HEK293 (cell line): ENCODE data around the gene GRM4.

Source experiments
- CTCF ChIA-PET: fragments of 350-600 bp; formaldehyde crosslinking; extraction: SDS; loops from one replicate; lab custom pipeline; 2021; ENCODE audit warnings: antibody characterized with exemption; lab: Yijun Ruan, JAX
- POLR2A ChIA-PET: fragments of 300-600 bp; formaldehyde crosslinking; extraction: SDS; loops from one replicate; lab custom pipeline; 2020; ENCODE audit warnings: antibody characterized with exemption, inconsistent platforms; lab: Yijun Ruan, JAX
- H3K27ac ChIP-seq: fragments of 200-500 bp; sonication (Bioruptor generic); 2 replicates; pipeline ENCODE4 v1.5.1; 2014; ENCODE audit warnings: low read depth, low read length, control low read depth, inconsistent platforms; ENCODE audit errors: extremely low read depth
- H3K36me3 ChIP-seq, 2 experiments: fragments of 200-500 bp in 1 of 2; sonication (Bioruptor generic) in 1 of 2; 1 replicate in 1 of 2; 2 replicates in 1 of 2; pipeline ENCODE4 v1.5.1; 2014 to 2017; ENCODE audit warnings: inconsistent platforms in 2 of 2, low read length in 2 of 2; ENCODE audit not compliant: control insufficient read depth in 2 of 2, insufficient read depth in 1 of 2
- H3K4me1 ChIP-seq: fragments of 200-500 bp; sonication (Bioruptor generic); 2 replicates; pipeline ENCODE4 v1.5.1; 2014; ENCODE audit warnings: mild to moderate bottlenecking, low read length, inconsistent platforms; ENCODE audit not compliant: control insufficient read depth, insufficient read depth
- H3K4me3 ChIP-seq: 2 replicates; pipeline ENCODE4 v1.5.1; 2011; ENCODE audit warnings: low read depth, mild to moderate bottlenecking, control low read depth, low read length, moderate library complexity
- H3K9me3 ChIP-seq: fragments of 200-500 bp; sonication (Bioruptor generic); 2 replicates; pipeline ENCODE4 v1.5.1; 2014; ENCODE audit warnings: low read depth, low read length, inconsistent platforms; ENCODE audit not compliant: control insufficient read depth, insufficient read depth
- EGR2 ChIP-seq: fragments of 450-650 bp; formaldehyde crosslinking; IDR thresholded peaks from 2 replicates; pipeline ENCODE4 v1.5.1; 2016; ENCODE audit warnings: low read depth, missing biosample characterization, missing genetic modification characterization
- KLF16 ChIP-seq: fragments of 450-650 bp; formaldehyde crosslinking; IDR thresholded peaks from 2 replicates; pipeline ENCODE4 v1.5.1; 2017; ENCODE audit warnings: missing biosample characterization, missing genetic modification characterization
- OVOL3 ChIP-seq: fragments of 450-650 bp; formaldehyde crosslinking; IDR thresholded peaks from 2 replicates; pipeline ENCODE4 v1.5.1; 2016; ENCODE audit warnings: missing biosample characterization, missing genetic modification characterization
- SP2 ChIP-seq: fragments of 450-650 bp; formaldehyde crosslinking; IDR thresholded peaks from 2 replicates; pipeline ENCODE4 v1.5.1; 2016; ENCODE audit warnings: missing biosample characterization, missing genetic modification characterization
- ZBTB21 ChIP-seq: fragments of 450-650 bp; formaldehyde crosslinking; IDR thresholded peaks from 2 replicates; pipeline ENCODE4 v1.5.1; 2017; ENCODE audit warnings: missing biosample characterization, missing genetic modification characterization
- ZNF169 ChIP-seq: fragments of 450-650 bp; formaldehyde crosslinking; IDR thresholded peaks from 2 replicates; pipeline ENCODE4 v1.5.1; 2016; ENCODE audit warnings: missing biosample characterization, missing genetic modification characterization
- ZNF202 ChIP-seq: fragments of 450-650 bp; formaldehyde crosslinking; IDR thresholded peaks from 2 replicates; pipeline ENCODE4 v1.5.1; 2016; ENCODE audit warnings: missing biosample characterization, missing genetic modification characterization, borderline replicate concordance
- ZNF223 ChIP-seq: fragments of 450-650 bp; formaldehyde crosslinking; IDR thresholded peaks from 2 replicates; pipeline ENCODE4 v1.5.1; 2016; ENCODE audit warnings: missing biosample characterization, missing genetic modification characterization
- ZNF266 ChIP-seq: fragments of 450-650 bp; formaldehyde crosslinking; IDR thresholded peaks from 2 replicates; pipeline ENCODE4 v1.5.1; 2016; ENCODE audit warnings: missing biosample characterization, missing genetic modification characterization, low read depth
- ZNF394 ChIP-seq: fragments of 450-650 bp; formaldehyde crosslinking; IDR thresholded peaks from 2 replicates; pipeline ENCODE4 v1.5.1; 2016; ENCODE audit warnings: missing biosample characterization, missing genetic modification characterization, mild to moderate bottlenecking, moderate library complexity, borderline replicate concordance
- ZNF416 ChIP-seq: fragments of 450-650 bp; formaldehyde crosslinking; IDR thresholded peaks from 2 replicates; pipeline ENCODE4 v1.5.1; 2016; ENCODE audit warnings: missing biosample characterization, missing genetic modification characterization
- ZNF560 ChIP-seq: fragments of 450-650 bp; formaldehyde crosslinking; IDR thresholded peaks from 2 replicates; pipeline ENCODE4 v1.5.1; 2017; ENCODE audit warnings: missing biosample characterization, missing genetic modification characterization, borderline replicate concordance
- ZNF571 ChIP-seq: fragments of 450-650 bp; formaldehyde crosslinking; IDR thresholded peaks from 2 replicates; pipeline ENCODE4 v1.5.0; 2017; ENCODE audit warnings: missing biosample characterization, missing genetic modification characterization
- ZNF600 ChIP-seq: fragments of 450-650 bp; formaldehyde crosslinking; IDR thresholded peaks from 2 replicates; pipeline ENCODE4 v1.5.1; 2016; ENCODE audit warnings: missing biosample characterization, missing genetic modification characterization
- ZNF623 ChIP-seq: fragments of 450-650 bp; formaldehyde crosslinking; IDR thresholded peaks from 2 replicates; pipeline ENCODE4 v1.5.1; 2016; ENCODE audit warnings: missing biosample characterization, missing genetic modification characterization
- ZNF707 ChIP-seq: fragments of 450-650 bp; formaldehyde crosslinking; IDR thresholded peaks from 2 replicates; pipeline ENCODE4 v1.5.1; 2016; ENCODE audit warnings: missing biosample characterization, missing genetic modification characterization
- ZNF785 ChIP-seq: fragments of 450-650 bp; formaldehyde crosslinking; IDR thresholded peaks from 2 replicates; pipeline ENCODE4 v1.5.1; 2016; ENCODE audit warnings: missing biosample characterization, missing genetic modification characterization
- ZNF792 ChIP-seq: fragments of 450-650 bp; formaldehyde crosslinking; IDR thresholded peaks from 2 replicates; pipeline ENCODE4 v1.5.1; 2016; ENCODE audit warnings: missing biosample characterization, missing genetic modification characterization
- ZSCAN16 ChIP-seq: fragments of 450-650 bp; formaldehyde crosslinking; IDR thresholded peaks from 2 replicates; pipeline ENCODE4 v1.5.1; 2016; ENCODE audit warnings: missing biosample characterization, missing genetic modification characterization
- ZSCAN23 ChIP-seq: fragments of 450-650 bp; formaldehyde crosslinking; IDR thresholded peaks from 2 replicates; pipeline ENCODE4 v1.5.1; 2016; ENCODE audit warnings: missing biosample characterization, missing genetic modification characterization
- TF ChIP-seq, protein P1 (sequence below): fragments of 450-650 bp; formaldehyde crosslinking; IDR thresholded peaks from 2 replicates; pipeline ENCODE4 v1.5.1; 2017; ENCODE audit warnings: missing biosample characterization, missing genetic modification characterization
- TF ChIP-seq, protein P2 (sequence below): fragments of 450-650 bp; formaldehyde crosslinking; IDR thresholded peaks from 2 replicates; pipeline ENCODE4 v1.5.1; 2016; ENCODE audit warnings: missing biosample characterization, missing genetic modification characterization
- TF ChIP-seq, protein P3 (sequence below): fragments of 450-650 bp; formaldehyde crosslinking; IDR thresholded peaks from 2 replicates; pipeline ENCODE4 v1.5.0; 2017; ENCODE audit warnings: missing biosample characterization, missing genetic modification characterization, borderline replicate concordance
- TF ChIP-seq, protein P4 (sequence below): fragments of 450-650 bp; formaldehyde crosslinking; IDR thresholded peaks from 2 replicates; pipeline ENCODE4 v1.5.1; 2016; ENCODE audit warnings: missing biosample characterization, missing genetic modification characterization

The GRM4 gene

DNA sequence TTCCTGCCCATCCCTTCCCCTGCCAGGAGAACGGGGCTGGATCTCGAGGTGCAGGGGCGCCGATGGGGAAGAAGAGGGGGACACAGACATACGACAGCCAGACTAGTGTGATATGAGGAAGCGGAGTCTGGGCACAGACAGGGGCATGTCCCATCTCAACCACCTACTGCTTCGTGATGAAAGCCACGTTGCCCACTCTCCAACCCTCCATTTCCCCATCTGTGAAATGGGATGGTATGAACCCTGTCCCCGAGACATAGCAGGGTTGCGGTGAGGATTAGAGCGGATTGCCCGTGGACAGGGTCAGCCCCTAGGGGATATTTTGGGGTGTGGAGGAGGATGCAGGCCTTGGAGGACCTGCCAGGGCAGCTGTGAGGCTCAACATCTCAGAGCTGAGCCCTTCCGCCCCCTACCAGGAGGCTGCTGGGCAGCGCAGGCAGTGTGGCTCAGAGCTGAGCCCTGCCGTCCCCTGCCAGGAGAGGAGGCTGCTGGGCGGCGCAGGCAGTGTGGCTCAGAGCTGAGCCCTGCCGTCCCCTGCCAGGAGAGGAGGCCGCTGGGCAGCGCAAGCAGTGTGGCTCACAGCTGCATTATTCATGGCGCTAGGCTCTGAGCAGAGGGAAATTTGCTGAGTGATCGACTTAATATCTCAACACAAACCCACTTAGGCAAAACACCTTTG, 71.7 kb downstream of the GRM4 start (continued):
- TF ChIP-seq ZNF223 (tag by site-specific recombination) (no peak), ZSCAN23 (tag by site-specific recombination) (no peak)

DNA sequence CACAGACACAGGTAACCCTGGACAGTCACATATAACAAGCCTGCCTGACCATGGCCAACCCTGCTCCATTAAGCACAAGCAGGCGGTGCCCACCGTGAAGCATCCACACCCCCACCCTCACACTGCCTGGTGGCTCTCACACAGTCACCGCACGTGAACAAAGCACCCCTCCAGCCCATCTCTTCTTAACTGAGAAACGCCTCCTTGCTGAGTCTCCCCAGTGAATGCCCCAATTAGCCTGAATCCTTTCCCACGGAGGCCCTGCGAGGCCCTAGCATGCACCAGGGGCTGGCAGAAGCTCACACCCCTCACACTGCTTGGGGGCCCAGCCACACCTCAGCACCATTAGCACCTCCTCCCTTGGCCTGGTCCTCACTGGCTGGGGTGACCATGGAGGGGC, 72.3 kb downstream of the GRM4 start:
- Histone ChIP-seq H3K36me3 (no peaks in the 10 kb centered on the region), H3K27ac (no peak overlapping the region)
- TF ChIP-seq OVOL3 (no peak), ZNF571 (no peak), SP2 (tag by site-specific recombination) (no peak), ZNF560 (tag by site-specific recombination) (no peak), ZNF623 (tag by site-specific recombination) (no peak), ZNF202 (tag by site-specific recombination) (no peak), ZNF785 (tag by site-specific recombination) (no peak), KLF16 (tag by site-specific recombination) (no peak), ZBTB21 (no peak)
- TF ChIP-seq, all 188 proteins: peak for 0
- POLR2A ChIA-PET: no interaction called here
- Histone ChIP-seq H3K4me1 (no peaks in the 10 kb centered on the region), H3K9me3 (no peaks in the 10 kb centered on the region), H3K4me3 (no peak overlapping the region)
- CTCF ChIA-PET: no interaction called here

DNA sequence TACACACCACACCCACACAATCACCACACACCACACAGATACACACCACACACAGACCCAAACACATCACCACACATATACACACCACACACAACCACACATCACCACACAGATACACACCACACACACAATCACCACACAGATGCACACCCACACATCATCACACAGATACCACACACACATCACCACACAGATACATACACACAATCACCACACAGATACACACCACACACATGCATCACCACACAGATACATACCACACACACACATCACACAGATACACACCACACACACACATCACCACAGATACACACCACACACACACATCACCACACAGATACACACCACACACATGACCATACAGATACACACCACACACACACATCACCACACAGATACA, 73.2 kb downstream of the GRM4 start:
- Histone ChIP-seq H3K27ac (no peak overlapping the region), H3K4me3 (no peak overlapping the region), H3K9me3 (no peaks in the 10 kb centered on the region), H3K36me3 (no peaks in the 10 kb centered on the region), H3K4me1 (no peaks in the 10 kb centered on the region)
- POLR2A ChIA-PET: no interaction called here
- TF ChIP-seq ZNF202 (tag by site-specific recombination): peak; percentile 62; the same call in 1 of the 2 replicates
- TF ChIP-seq, protein P1, sequence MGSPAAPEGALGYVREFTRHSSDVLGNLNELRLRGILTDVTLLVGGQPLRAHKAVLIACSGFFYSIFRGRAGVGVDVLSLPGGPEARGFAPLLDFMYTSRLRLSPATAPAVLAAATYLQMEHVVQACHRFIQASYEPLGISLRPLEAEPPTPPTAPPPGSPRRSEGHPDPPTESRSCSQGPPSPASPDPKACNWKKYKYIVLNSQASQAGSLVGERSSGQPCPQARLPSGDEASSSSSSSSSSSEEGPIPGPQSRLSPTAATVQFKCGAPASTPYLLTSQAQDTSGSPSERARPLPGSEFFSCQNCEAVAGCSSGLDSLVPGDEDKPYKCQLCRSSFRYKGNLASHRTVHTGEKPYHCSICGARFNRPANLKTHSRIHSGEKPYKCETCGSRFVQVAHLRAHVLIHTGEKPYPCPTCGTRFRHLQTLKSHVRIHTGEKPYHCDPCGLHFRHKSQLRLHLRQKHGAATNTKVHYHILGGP (tag by site-specific recombination): no peak
- TF ChIP-seq ZNF792 (tag by site-specific recombination): 0 out of 2 replicates have a peak, but pooled peaks have one; percentile 17
- peak; percentile 52 for TF ChIP-seq ZNF707 (tag by site-specific recombination)
- TF ChIP-seq, protein P2, sequence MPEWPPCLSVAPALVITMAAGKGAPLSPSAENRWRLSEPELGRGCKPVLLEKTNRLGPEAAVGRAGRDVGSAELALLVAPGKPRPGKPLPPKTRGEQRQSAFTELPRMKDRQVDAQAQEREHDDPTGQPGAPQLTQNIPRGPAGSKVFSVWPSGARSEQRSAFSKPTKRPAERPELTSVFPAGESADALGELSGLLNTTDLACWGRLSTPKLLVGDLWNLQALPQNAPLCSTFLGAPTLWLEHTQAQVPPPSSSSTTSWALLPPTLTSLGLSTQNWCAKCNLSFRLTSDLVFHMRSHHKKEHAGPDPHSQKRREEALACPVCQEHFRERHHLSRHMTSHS (tag by site-specific recombination): peak; percentile 63
- TF ChIP-seq ZNF416 (tag by site-specific recombination): no peak
- no peak for TF ChIP-seq ZSCAN16 (tag by site-specific recombination)
- no peak for TF ChIP-seq ZNF600 (tag by site-specific recombination)
- TF ChIP-seq ZNF394 (tag by site-specific recombination): no peak
- TF ChIP-seq, protein P3, sequence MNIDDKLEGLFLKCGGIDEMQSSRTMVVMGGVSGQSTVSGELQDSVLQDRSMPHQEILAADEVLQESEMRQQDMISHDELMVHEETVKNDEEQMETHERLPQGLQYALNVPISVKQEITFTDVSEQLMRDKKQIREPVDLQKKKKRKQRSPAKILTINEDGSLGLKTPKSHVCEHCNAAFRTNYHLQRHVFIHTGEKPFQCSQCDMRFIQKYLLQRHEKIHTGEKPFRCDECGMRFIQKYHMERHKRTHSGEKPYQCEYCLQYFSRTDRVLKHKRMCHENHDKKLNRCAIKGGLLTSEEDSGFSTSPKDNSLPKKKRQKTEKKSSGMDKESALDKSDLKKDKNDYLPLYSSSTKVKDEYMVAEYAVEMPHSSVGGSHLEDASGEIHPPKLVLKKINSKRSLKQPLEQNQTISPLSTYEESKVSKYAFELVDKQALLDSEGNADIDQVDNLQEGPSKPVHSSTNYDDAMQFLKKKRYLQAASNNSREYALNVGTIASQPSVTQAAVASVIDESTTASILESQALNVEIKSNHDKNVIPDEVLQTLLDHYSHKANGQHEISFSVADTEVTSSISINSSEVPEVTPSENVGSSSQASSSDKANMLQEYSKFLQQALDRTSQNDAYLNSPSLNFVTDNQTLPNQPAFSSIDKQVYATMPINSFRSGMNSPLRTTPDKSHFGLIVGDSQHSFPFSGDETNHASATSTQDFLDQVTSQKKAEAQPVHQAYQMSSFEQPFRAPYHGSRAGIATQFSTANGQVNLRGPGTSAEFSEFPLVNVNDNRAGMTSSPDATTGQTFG (tag by site-specific recombination): peak; percentile 46; the same call in 1 of the 2 replicates
- no peak for TF ChIP-seq ZNF169 (tag by site-specific recombination)
- TF ChIP-seq, protein P4, sequence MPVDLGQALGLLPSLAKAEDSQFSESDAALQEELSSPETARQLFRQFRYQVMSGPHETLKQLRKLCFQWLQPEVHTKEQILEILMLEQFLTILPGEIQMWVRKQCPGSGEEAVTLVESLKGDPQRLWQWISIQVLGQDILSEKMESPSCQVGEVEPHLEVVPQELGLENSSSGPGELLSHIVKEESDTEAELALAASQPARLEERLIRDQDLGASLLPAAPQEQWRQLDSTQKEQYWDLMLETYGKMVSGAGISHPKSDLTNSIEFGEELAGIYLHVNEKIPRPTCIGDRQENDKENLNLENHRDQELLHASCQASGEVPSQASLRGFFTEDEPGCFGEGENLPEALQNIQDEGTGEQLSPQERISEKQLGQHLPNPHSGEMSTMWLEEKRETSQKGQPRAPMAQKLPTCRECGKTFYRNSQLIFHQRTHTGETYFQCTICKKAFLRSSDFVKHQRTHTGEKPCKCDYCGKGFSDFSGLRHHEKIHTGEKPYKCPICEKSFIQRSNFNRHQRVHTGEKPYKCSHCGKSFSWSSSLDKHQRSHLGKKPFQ (tag by site-specific recombination): peak; percentile 91
- peak; percentile 11; the same call in 1 of the 2 replicates for TF ChIP-seq ZNF266
- peak; percentile 28; the same call in 1 of the 2 replicates for TF ChIP-seq EGR2 (tag by site-specific recombination)
- CTCF ChIA-PET: no interaction called here
